ENCODE data around the gene GAREM2. TPM values are rescaled to one million over a fixed set of nuclear protein-coding genes. Genes with fewer than 3 reads are reported as not detected.

GAREM2 gene
- total RNA-seq, result 0.58 and 1.4 TPM in 2 replicates

DNA sequence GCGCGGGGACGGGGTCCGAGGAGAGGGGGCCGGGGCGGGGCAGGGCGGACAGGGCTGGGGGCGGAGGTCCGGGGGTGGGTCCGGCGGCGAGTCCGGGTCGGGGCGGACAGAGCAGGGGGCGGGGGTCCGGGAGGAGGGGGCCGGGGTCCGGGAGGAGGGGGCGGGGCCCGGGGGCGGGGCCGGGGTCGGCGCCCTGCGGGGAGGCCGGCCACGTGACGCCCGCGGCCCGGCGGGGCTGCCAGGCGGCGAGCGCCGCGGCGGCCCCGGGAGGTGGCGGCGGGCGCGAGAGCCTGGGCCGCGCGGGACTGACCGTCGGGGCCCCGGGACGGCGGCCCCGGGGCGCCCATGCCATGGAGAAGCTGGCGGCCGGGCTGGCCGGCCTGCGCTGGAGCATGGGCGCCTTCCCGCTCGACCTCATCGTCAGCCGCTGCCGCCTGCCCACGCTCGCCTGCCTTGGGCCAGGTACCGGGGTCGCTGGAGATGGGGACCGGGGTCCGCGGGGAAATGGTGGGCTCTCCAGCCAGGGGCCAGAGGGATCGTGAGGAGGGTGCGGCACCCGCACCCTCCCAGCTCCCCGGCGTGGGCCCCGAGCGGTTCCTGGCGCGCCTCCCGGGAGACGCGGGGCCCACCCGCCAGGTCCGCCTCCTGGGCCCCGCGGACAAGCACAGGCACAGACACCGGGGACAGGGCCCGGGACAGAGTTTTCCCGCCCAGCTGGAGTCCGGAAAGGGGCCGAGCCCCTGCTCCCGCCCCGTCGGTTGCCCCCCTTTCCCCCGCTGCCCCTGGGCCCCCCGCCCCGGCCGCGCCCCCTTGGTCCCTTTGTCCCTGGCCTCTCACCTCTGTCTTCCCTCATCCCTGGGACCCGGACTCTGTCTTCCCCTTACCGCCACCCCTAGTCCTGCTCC lies at the start of gene GAREM2:
Gene GAREM2, plus strand, starts transcription at position 218 of the 905 bp plus-strand sequence. Its CDS starts 133 bp downstream, at position 351.

Other genes with a start within 250 kb of the GAREM2 start
- 7.9 and 11.5 TPM in 2 replicates for gene KIF3C, start 190.6 kb upstream of the GAREM2 start, total RNA-seq
- 81.2 and 167 TPM in 2 replicates for gene RAB10, start 139.0 kb upstream of the GAREM2 start, total RNA-seq
- gene HADHA, start 71.5 kb downstream of the GAREM2 start, total RNA-seq, result 135 and 136 TPM in 2 replicates
- gene HADHB, start 71.9 kb downstream of the GAREM2 start, total RNA-seq, result 79.8 and 104 TPM in 2 replicates
- 19.7 and 32.2 TPM in 2 replicates for gene SELENOI, start 173.1 kb downstream of the GAREM2 start, total RNA-seq
- gene ADGRF3, start 173.7 kb downstream of the GAREM2 start, total RNA-seq, result under 0.01 TPM in 2 replicates
- under 0.01 TPM in 1 of 2 replicates, not detected in the other for gene DRC1, start 228.8 kb downstream of the GAREM2 start, total RNA-seq